Tracheal epithelial cell (primary cell): Measurements from ENCODE around the gene GCK. TPM values are rescaled to one million over a fixed set of nuclear protein-coding genes. Genes with fewer than 3 reads are reported as not detected.

ENCODE experiments used
- total RNA-seq: library from RNA; depleted of rRNA; stranded (reverse); fragments of >200 nt; gene quantifications from 2 replicates; pipeline ENCODE4 v1.2.1, GENCODE V29; 2014

The GCK gene
- 0.21 and 0.96 TPM in 2 replicates for total RNA-seq

GRCh38 chr7:44189286-44189992, at the start of gene GCK:
GCK (minus strand) TSS chr7:44189439; CDS start chr7:44188953, 486 bp downstream.

GRCh38 chr7:44200699-44201461, 11.6 kb upstream of the GCK start, which contains the start of gene YKT6:
YKT6 (plus strand) TSS chr7:44200978; CDS start chr7:44201136, 158 bp downstream.

GRCh38 chr7:44141221-44141850, 47.9 kb downstream of the GCK start, which contains the start of gene MYL7:
MYL7 (minus strand) TSS chr7:44141332; CDS start chr7:44141305, 27 bp downstream.

GRCh38 chr7:44123190-44124003, 65.8 kb downstream of the GCK start, which contains the start of gene POLD2:
POLD2 (minus strand) TSS chr7:44123548; CDS start chr7:44122053, 1,495 bp downstream.

GRCh38 chr7:44103923-44104859, 85.0 kb downstream of the GCK start, which contains the start of gene AEBP1:
AEBP1 (plus strand) TSS chr7:44104345; CDS start chr7:44104666, 321 bp downstream.

Other genes starting within 250 kb of the GCK start
- not detected in 2 replicates for gene SPDYE1, start 191.5 kb downstream of the GCK start, total RNA-seq
- gene DBNL, start 144.7 kb downstream of the GCK start, total RNA-seq, result 59.0 and 163 TPM in 2 replicates
- gene PGAM2, start 123.9 kb downstream of the GCK start, total RNA-seq, result 1.3 TPM in 1 of 2 replicates, not detected in the other
- gene POLM, start 106.9 kb downstream of the GCK start, total RNA-seq, result 9.4 and 11.6 TPM in 2 replicates
- 3.6 TPM in 1 of 2 replicates, not detected in the other for gene AEBP1, start 85.1 kb downstream of the GCK start, total RNA-seq
- 103 and 107 TPM in 2 replicates for gene POLD2, start 65.9 kb downstream of the GCK start, total RNA-seq
- gene MYL7, start 48.1 kb downstream of the GCK start, total RNA-seq, result not detected in 2 replicates
- 44.3 and 85.5 TPM in 2 replicates for gene YKT6, start 11.5 kb upstream of the GCK start, total RNA-seq
- gene CAMK2B, start 136.2 kb upstream of the GCK start, total RNA-seq, result 0.72 TPM in 1 of 2 replicates, not detected in the other